ENCODE measurements around the gene MEA1.

Gene MEA1

DNA sequence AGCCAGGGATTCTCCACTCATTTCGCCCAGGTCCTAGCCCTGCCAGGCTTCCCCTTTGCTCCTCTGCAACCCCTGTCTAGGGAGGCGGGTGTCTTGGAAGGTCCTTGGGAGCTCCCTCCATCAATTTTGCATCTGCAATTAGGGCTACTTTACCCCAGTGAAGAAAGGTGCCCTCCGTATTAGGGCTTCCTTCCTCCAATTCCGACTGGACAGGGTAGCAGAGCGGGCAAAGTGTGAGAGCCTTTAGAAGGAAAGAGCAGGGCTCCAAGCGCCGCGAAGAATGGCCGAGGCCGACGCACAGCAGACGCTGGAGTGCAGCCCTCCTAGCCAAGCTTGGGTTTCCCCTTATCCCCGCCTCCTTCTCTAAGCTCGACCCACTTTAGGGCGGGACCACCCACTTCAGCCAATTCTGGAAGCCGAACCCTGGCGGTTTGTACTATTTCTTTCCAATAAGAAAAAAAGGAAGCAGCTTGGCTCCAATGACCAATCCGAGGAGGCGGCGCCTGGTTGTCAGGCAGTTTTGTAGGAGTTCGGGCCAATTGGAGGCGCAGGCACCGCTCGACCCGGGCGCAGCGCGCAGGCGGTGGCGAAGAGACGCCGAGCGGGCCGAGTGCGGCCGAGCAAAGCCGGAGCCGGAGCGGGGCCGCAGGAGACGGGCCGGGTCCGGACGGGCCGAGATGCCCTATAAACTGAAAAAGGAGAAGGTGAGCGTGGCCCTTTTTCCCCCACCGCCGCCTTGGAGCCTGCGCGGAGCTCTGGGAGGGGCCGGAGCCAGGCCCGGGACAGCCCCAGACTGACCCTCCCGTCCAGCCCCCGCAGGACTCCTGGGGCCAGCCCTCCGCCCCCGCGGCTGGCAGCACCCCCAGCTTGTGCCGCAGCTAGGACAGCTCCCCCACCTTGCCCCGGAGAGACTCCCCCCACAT lies 29.5 kb downstream of the MEA1 start, which contains the start of gene PPP2R5D:
Gene PPP2R5D (plus strand): TSS at position 570 of the 923 bp plus-strand sequence. CDS start 108 bp downstream, at position 678.
- intact Hi-C loops (cut with DNase I) = loop anchor here (2.0 kb wide), 1 partner anchor 31 kb away; the partner anchor contains the start of gene KLHDC3
- DNase-seq = peak; percentile 91 to 100 (median 99)

DNA sequence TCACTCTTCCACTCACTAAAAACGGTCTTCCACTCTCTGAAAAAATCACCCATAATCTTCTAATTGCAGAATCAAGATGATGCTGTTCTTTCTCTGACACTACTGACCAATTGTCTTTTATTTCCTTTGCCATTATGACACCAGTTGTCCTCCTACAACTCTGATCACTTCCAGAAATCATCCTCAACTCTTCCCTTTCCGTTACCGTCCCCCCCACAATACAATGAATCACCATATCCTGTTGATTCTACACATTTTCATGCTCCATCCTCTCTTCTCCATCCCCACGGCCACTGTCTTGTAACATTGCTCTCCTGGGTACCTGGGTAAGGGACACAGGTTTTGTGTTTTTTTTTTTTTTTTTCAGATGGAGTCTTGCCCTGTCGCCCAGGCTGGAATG lies 31.9 kb downstream of the MEA1 start:
- intact Hi-C loops (cut with DNase I) = no loop called here
- DNase-seq = no peak

DNA sequence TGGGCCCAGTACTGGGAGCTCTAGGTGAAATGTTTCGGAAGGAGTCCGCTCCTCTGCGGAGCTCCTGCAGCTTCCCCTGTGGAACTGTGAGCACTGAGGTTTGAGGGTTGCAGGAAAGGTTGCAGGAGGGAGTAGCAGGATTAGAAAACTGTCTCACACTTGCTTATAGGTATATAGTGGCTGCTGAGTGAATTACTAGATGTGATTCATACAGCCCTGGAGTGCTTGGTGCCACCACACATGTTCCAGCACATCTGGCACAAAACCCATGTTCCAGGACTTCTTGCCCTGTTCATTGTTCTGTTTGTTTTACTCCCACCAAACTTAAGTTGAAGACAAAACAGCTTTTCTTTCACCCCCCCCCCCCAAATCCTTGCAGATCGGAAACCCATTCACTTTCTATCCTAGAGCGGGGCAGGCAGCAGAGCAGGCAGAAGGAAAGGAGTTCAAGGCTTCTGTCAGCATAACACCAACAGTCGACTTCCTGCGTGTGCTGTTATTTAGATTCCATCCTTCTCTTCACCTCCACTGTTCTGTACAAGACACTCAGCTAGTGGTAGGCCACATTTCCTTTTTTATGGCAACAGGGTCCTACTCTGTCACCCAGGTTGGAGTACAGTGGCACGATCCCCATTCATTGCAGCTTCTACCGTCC lies 34.1 kb downstream of the MEA1 start:
- peak in 4 of 42 donors; percentile 15 to 63 (median 28) for DNase-seq
- intact Hi-C loops (cut with DNase I) = no loop called here

DNA sequence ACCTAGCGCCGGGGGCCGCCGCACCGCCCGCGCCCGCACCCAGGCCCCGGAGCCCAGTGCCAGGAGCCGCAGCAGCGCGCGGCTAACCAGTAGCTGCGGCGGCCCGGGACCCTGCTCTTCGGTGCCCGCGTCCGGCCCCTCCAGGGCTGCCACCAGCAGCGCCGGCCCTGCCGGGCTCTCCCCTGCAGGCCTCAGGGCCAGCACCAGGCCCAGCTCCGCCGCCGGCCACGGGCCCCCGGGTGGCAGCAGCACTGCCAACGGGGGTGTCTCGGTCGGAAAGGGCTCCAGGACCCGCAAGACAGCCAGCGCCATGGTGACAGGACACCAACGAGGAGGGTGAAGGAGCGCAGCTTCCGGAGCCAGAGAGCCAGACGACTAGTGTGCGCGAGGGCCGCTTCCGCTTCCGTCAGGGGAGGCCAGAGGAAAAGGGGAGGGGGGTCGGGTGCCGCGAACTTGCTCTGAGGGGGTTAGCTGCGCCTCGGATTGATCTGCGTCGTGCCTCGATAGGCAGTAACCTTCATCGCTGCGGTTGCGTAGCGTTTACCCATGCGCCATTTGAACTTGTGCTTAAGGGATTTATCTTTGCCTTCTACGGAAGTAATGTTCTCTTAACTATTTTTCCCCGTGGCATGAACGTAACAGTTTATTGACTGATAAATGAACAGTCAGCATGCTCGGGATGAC lies 34.8 kb downstream of the MEA1 start, which contains the start of gene PEX6:
Gene PEX6 (minus strand): TSS at position 343 of the 684 bp plus-strand sequence. CDS start 31 bp downstream, at position 312.
- DNase-seq = peak; percentile 75 to 97 (median 91)
- intact Hi-C loops (cut with DNase I) = no loop called here

DNA sequence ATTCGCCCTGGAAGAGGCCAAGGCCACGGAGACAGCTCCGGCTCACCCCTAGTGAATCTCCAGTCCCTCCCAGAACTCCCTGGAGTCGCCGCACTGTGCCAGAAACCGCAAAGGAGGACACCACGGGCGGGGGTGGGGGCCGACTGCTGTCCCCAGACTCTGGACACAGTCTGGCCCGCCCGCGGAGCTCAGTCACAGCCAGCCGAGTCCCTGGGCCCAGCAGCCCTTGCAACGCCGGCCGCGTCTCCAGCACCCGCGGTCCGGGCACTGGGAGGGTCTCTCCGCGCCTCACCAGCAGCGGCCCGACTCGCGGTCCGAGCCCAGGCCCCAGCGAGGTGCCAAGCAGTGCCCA lies 35.3 kb downstream of the MEA1 start:
- DNase-seq = peak in 1 of 42 donors; percentile 20
- intact Hi-C loops (cut with DNase I) = no loop called here

DNA sequence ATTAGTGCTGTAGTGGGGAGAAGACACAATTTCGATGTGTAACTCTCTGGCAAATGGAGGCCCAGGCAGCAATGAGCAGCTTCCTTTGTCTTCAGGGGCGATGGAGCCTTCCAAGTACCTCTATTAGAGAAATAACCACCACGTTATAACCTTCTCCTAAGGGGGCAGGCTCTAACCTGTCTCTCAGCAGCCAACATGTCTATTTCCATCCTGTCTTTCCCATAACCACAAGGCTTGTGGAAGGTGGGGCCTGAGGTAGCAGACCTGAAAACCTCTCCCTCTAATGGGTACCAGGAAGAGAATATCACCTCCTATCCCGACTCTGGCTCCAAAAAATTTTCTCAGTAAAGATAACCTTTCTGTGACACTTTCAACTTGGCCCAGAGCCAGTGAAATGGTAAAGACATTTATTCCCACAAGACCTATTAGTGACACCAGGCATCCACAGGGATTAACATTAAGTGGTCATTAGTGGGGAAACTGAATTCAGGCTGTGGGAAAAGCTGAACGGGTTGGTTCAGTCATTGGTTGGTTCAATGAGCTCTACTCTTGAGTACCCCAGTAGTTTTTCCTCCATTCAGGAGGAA lies 38.7 kb downstream of the MEA1 start:
- no peak for DNase-seq
- intact Hi-C loops (cut with DNase I) = no loop called here

DNA sequence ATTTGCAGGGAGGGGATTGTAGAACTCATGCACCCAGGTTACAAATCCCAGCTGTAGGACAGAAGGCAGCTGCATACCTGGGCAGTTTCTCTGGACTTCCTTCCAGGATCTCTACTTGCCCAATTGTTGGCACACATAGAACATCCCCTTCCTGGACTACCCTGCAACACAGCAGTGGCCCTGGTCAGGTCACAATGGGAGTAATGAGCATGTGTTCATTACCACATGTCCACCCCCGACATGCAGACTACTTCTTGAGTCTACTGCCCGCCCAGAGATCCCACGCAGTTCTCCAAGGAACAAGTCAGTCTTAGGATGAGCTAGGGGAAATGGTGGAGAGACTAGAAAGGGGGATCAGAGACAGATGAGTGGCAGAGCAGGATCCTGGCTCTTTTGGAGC lies 39.8 kb downstream of the MEA1 start:
- intact Hi-C loops (cut with DNase I) = no loop called here
- no peak for DNase-seq

DNA sequence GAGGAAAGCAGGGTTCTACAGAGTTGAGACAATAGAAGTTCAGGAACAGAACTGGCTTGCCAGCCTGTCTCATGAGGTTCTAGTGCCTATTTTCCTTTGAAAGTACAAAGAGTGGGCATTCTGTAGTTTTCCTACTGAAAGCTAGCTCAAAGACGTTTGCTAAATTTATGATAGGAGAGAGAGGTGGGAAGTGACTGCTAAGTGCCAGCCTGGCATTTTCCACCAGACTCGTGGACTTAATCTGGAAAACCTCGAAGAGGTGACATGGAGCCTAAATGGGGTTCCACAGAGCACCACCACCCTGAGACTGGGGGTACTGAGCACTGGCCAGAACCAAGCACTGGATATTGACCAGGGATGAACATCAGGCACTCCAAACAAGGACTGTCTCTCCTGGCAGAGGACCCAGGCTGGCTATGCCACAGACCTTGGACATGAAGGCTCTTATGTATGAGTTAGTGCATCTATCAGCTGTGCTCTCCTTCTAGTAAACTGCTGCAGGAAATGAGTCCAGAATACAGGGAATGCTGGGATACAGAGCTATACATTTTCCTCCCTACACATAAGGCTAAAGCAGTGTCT lies 41.9 kb downstream of the MEA1 start:
- peak in 2 of 42 donors; percentile 9 to 25 for DNase-seq
- intact Hi-C loops (cut with DNase I) = no loop called here

DNA sequence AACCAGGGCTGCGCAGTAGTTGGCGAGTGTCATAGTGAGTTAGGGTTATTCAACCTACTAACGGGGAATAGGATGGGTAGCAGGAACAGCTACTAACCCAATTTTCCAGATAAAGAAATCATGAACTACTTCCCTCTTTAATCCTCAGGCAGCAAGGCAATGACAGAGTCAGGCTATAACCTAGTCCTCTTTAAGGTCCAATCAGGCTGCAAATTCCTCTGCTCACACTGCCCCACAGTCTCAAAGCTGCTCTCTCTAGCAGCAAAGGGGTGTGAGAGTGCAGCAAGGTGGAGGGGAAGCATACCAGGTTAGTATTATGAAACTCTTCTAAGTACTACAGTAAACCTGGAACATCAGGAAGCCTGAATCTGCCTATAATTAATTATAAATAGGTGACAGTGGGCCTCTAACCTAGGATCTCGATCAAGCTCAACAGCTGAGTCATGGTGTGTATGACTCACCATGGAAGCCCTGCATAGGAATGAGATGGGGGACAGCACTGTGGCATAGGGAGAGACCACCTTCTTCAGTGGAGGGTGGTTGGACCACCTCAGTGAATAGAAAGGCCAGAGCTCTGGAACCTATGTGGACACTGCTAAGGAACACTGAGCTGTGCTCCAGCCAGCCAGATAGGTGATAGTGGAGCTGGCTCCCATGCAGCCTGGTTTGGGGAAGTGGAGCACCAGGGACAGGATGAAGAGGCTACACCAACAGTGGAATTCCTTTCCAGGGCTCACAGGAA lies 42.7 kb downstream of the MEA1 start:
- intact Hi-C loops (cut with DNase I) = no loop called here
- peak in 13 of 42 donors; percentile 15 to 70 (median 41) for DNase-seq

DNA sequence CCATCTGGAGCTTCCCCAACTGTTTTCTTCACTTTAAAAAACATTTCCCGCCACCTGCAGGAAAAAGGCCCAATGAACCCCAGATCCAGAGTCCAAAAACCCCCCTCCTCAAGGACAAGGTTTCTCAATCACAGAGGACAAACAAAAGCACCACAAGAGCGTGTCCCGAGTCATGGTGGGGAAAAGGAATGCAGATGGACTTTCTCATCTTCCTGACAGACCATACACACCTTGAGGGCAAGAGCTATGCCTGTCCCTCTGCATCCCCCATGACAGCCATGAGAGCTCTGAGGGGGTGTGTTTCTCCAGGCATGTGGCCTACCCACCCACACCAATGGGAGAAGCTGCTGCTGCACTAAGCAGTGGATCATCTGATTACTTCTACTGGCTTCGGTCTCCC lies 43.8 kb downstream of the MEA1 start:
- peak in 16 of 42 donors; percentile 25 to 66 (median 48) for DNase-seq
- intact Hi-C loops (cut with DNase I) = no loop called here

DNA sequence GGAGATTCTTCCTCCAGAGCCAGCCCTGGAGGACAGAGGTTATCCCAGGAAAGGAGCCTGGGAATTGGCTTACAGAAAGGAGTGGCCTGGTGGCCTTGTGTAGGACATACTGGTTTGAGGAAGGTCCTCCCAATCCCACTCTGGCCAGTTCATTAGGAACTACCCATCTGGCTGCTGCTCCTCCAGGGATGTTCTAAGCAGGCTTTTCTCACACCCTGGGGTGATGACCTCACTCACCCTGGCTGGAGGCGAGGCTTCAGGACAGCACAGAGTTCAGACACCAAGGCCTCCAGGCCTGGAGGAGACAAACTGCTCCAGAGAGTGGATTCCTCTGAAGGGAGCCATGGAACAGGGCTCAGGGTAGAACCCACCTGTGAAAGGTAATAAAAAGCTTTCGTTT lies 44.3 kb downstream of the MEA1 start:
- intact Hi-C loops (cut with DNase I) = no loop called here
- no peak for DNase-seq

DNA sequence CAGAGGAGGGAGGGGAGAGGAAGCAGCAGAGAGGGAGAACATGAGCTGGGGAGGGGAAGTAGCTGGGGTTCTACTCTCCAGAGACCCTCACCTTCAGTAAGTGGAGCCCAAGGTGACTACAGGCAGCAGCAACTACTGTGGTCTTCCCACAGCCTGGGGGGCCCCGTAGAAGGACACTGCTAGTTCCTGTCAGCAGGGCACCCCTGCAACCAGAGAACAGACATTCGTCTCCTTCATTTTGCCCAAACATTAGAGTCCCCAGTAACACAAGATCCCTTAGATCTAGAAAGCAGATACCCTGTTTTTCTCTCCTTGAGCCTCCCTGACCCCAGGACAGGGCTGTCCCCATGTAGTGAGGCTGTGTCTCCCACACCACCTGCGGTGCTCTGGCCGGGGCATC lies 45.0 kb downstream of the MEA1 start:
- DNase-seq = no peak
- intact Hi-C loops (cut with DNase I) = no loop called here

DNA sequence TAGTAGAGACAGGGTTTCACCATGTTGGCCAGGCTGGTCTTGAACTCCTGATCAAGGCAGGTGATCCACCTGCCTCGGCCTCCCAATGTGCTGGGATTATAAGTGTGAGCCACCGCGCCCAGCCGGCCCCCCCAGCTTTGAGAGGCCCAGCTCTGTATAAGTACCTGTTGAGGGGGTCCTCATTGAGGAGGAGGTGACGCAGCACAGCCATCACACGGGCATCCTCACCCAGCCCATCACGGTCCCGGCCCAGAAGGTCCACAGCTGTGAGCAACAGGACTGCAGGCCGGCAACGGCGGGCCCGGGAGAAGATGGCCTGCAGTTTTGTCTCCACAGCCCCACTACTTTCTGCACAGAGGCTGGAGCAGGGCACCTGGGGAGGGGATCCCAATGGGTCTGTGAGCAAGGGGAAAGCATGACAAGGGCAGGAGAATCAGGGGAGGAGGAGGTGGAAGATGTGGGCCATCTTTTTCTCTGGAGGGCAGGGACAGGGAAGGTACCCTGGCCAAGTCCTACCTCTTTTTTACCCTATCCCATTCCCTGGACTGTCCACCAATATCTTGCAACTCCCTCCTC lies 45.5 kb downstream of the MEA1 start:
- no peak for DNase-seq

DNA sequence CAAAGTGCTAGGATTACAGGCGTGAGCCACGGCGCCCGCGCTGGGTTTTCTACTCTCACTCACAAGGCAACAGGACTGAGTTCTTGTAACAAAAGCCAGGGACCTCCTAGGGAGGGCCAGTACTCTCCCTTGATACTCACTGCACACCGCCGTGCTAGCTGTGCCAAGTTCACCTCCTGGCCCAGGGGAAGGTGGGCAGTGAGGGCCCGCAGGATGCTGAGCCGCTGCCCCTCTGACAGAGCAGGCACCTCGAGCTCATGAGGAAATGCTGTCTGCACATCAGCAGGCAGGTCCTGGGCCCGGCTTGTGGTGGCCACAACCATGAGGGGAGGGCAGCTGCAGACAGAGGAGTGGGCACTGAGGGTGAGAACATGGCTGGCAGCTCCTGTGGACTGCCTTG lies 46.5 kb downstream of the MEA1 start:
- no peak for DNase-seq
- intact Hi-C loops (cut with DNase I) = no loop called here

More for the DNA sequence above, 45.5 kb downstream of the MEA1 start:
- intact Hi-C loops (cut with DNase I) = no loop called here

DNA sequence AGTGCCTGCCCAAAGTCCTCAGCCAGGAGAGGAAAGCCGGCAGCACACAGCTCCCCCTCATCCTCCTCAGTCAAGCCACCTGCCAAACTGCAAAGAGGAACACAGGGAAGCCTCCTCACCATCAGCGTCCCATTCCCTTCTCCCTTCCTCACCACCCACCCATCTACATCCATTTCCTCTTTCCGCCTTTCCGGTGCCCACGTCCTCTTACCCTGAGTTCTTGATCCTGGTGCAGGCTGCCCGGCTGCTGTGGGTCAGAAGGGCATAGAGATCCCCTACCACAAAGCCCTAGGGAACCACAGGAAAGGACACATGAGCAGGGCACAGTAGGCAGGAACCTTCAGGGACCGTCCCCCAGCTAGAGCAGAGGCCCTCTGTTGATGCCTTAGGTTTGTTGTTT lies 47.2 kb downstream of the MEA1 start:
- no peak for DNase-seq
- intact Hi-C loops (cut with DNase I) = no loop called here

DNA sequence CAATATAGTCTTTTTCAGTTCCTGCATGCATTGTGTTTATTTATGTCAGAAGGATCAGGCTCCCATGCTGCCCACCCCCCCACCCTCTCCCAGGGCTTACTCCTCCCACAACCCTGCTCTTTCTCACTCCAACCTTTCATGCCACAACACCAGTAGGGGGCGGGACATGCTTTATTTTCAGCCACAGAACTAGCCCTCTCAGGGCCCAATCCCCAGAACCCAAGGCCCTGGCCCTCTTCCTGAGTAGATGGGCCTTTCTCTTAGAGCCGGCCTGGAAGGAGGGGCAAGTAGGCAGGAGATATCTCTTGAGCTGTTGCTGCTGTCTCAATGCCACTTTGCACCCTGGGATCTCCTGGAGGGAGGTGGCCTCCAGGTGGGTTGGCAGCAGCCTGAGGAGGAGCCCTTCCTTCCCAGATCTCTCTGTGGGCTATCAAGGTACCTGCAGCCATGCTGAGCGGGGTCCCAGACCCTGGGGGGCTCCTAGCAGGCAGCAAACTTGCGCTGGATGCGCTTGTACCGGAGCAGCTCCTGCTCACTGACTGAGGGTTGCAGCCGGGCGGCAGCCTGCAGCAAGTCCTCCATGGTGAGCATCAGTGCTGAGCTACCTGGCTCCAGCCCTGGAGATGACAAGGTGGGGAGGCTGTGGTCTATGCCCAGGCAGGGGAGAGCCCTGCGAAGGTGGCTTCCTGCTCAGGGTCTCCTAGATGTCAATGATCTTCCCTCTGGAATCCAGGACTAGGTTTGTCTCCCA lies 49.7 kb downstream of the MEA1 start:
- DNase-seq = peak in 10 of 42 donors; percentile 14 to 57 (median 41)
- intact Hi-C loops (cut with DNase I) = no loop called here

All from head of caudate nucleus (tissue), 42 donors.